Astrocyte (in vitro differentiated cells and primary cell): ENCODE results near the gene MYO5A.

ENCODE experiments used
- EZH2 ChIP-seq: IDR thresholded peaks from 2 replicates; pipeline ENCODE4 v1.6.1; 2012; ENCODE audit warnings: mild to moderate bottlenecking, low read length, inconsistent platforms; ENCODE audit not compliant: insufficient read depth
- TF ChIP-seq, protein P1 (sequence below): IDR thresholded peaks from 2 replicates; pipeline ENCODE4 v1.5.1; 2011; ENCODE audit warnings: low read depth, mild to moderate bottlenecking, inconsistent platforms, low read length, moderate library complexity; ENCODE audit not compliant: insufficient read depth

- TF ChIP-seq, protein P1, sequence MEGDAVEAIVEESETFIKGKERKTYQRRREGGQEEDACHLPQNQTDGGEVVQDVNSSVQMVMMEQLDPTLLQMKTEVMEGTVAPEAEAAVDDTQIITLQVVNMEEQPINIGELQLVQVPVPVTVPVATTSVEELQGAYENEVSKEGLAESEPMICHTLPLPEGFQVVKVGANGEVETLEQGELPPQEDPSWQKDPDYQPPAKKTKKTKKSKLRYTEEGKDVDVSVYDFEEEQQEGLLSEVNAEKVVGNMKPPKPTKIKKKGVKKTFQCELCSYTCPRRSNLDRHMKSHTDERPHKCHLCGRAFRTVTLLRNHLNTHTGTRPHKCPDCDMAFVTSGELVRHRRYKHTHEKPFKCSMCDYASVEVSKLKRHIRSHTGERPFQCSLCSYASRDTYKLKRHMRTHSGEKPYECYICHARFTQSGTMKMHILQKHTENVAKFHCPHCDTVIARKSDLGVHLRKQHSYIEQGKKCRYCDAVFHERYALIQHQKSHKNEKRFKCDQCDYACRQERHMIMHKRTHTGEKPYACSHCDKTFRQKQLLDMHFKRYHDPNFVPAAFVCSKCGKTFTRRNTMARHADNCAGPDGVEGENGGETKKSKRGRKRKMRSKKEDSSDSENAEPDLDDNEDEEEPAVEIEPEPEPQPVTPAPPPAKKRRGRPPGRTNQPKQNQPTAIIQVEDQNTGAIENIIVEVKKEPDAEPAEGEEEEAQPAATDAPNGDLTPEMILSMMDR, result no peak
- TF ChIP-seq EZH2, result no peak
Observed at GRCh38 chr15:52408823-52409222, 119.9 kb downstream of the MYO5A start.
